ENCODE results near the gene RAD51. TPM values are rescaled to one million over a fixed set of nuclear protein-coding genes. Genes with fewer than 3 reads are reported as not detected.

RAD51 gene
- total and polyA plus RNA-seq, 9 of the 15 experiments (the other 6 are each of a cell fraction or from before 2014, with no cell fraction given) = 16.0 to 63.8 (median 34.6) TPM

DNA sequence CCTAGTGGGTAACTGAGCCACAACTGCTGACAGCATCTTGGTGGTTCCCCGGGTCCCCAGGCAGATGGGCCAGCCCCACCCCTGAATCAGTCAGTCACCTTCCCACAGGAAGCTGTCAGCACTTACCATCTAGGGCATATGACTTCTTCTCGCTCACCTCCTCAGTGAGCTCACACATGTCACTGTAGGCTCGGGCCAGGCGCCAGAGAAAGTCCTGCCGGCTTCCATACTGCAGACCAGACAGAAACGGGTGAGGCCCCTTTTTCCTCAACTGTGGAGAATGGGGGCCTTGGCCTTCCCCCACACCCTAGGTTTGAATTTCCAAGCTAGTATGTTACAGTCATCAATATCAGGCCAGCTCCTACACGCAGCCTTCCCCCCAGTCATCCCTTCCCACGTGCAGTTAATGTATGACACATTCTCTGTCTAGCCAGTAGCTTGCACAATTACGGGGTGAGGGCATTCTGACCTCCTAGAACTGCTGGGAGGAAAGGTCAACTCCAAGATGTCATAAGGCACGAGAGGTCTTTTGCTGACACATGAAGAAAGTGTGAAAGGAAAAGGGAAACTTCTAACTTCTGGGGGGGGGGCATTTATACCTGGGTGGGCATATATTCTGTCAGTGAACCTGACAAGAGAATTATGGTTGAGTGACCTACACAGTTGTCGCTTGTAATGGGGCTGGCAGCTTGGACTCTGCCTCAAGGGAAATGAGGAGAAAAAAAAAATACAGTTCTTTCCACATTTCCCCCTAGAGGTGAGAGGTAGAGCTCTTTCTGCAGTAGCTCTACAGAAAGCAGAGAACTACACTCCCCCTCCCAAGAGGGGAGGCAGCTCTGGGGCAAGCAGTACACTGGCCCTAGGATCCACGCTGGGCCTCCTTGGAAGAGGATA lies 49.2 kb downstream of the RAD51 start (continued):
- TF ChIP-seq, protein P1, sequence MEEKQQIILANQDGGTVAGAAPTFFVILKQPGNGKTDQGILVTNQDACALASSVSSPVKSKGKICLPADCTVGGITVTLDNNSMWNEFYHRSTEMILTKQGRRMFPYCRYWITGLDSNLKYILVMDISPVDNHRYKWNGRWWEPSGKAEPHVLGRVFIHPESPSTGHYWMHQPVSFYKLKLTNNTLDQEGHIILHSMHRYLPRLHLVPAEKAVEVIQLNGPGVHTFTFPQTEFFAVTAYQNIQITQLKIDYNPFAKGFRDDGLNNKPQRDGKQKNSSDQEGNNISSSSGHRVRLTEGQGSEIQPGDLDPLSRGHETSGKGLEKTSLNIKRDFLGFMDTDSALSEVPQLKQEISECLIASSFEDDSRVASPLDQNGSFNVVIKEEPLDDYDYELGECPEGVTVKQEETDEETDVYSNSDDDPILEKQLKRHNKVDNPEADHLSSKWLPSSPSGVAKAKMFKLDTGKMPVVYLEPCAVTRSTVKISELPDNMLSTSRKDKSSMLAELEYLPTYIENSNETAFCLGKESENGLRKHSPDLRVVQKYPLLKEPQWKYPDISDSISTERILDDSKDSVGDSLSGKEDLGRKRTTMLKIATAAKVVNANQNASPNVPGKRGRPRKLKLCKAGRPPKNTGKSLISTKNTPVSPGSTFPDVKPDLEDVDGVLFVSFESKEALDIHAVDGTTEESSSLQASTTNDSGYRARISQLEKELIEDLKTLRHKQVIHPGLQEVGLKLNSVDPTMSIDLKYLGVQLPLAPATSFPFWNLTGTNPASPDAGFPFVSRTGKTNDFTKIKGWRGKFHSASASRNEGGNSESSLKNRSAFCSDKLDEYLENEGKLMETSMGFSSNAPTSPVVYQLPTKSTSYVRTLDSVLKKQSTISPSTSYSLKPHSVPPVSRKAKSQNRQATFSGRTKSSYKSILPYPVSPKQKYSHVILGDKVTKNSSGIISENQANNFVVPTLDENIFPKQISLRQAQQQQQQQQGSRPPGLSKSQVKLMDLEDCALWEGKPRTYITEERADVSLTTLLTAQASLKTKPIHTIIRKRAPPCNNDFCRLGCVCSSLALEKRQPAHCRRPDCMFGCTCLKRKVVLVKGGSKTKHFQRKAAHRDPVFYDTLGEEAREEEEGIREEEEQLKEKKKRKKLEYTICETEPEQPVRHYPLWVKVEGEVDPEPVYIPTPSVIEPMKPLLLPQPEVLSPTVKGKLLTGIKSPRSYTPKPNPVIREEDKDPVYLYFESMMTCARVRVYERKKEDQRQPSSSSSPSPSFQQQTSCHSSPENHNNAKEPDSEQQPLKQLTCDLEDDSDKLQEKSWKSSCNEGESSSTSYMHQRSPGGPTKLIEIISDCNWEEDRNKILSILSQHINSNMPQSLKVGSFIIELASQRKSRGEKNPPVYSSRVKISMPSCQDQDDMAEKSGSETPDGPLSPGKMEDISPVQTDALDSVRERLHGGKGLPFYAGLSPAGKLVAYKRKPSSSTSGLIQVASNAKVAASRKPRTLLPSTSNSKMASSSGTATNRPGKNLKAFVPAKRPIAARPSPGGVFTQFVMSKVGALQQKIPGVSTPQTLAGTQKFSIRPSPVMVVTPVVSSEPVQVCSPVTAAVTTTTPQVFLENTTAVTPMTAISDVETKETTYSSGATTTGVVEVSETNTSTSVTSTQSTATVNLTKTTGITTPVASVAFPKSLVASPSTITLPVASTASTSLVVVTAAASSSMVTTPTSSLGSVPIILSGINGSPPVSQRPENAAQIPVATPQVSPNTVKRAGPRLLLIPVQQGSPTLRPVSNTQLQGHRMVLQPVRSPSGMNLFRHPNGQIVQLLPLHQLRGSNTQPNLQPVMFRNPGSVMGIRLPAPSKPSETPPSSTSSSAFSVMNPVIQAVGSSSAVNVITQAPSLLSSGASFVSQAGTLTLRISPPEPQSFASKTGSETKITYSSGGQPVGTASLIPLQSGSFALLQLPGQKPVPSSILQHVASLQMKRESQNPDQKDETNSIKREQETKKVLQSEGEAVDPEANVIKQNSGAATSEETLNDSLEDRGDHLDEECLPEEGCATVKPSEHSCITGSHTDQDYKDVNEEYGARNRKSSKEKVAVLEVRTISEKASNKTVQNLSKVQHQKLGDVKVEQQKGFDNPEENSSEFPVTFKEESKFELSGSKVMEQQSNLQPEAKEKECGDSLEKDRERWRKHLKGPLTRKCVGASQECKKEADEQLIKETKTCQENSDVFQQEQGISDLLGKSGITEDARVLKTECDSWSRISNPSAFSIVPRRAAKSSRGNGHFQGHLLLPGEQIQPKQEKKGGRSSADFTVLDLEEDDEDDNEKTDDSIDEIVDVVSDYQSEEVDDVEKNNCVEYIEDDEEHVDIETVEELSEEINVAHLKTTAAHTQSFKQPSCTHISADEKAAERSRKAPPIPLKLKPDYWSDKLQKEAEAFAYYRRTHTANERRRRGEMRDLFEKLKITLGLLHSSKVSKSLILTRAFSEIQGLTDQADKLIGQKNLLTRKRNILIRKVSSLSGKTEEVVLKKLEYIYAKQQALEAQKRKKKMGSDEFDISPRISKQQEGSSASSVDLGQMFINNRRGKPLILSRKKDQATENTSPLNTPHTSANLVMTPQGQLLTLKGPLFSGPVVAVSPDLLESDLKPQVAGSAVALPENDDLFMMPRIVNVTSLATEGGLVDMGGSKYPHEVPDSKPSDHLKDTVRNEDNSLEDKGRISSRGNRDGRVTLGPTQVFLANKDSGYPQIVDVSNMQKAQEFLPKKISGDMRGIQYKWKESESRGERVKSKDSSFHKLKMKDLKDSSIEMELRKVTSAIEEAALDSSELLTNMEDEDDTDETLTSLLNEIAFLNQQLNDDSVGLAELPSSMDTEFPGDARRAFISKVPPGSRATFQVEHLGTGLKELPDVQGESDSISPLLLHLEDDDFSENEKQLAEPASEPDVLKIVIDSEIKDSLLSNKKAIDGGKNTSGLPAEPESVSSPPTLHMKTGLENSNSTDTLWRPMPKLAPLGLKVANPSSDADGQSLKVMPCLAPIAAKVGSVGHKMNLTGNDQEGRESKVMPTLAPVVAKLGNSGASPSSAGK (IDR thresholded peaks at IDR 0.05) = peak; percentile 45; the same call in 1 of the 2 replicates
- TF ChIP-seq EWSR1 (IDR thresholded peaks at IDR 0.05; ENCODE audit: borderline replicate concordance, low read depth, partially characterized antibody) (no peak), DMBX1 (CRISPR knock-in tag; IDR thresholded peaks at IDR 0.05; ENCODE audit: borderline replicate concordance) (no peak), HEY1 (CRISPR knock-in tag; IDR thresholded peaks at IDR 0.05; ENCODE audit: borderline replicate concordance) (no peak), MTA2 (IDR thresholded peaks at IDR 0.05; ENCODE audit: low read depth) (no peak), ZNF184 (CRISPR knock-in tag; IDR thresholded peaks at IDR 0.05) (no peak), MTA1 (IDR thresholded peaks at IDR 0.05; ENCODE audit: borderline replicate concordance) (no peak), NEUROD1 (IDR thresholded peaks at IDR 0.05; ENCODE audit: borderline replicate concordance, low read depth, low read length, partially characterized antibody) (no peak)
- TF ChIP-seq, protein P2, sequence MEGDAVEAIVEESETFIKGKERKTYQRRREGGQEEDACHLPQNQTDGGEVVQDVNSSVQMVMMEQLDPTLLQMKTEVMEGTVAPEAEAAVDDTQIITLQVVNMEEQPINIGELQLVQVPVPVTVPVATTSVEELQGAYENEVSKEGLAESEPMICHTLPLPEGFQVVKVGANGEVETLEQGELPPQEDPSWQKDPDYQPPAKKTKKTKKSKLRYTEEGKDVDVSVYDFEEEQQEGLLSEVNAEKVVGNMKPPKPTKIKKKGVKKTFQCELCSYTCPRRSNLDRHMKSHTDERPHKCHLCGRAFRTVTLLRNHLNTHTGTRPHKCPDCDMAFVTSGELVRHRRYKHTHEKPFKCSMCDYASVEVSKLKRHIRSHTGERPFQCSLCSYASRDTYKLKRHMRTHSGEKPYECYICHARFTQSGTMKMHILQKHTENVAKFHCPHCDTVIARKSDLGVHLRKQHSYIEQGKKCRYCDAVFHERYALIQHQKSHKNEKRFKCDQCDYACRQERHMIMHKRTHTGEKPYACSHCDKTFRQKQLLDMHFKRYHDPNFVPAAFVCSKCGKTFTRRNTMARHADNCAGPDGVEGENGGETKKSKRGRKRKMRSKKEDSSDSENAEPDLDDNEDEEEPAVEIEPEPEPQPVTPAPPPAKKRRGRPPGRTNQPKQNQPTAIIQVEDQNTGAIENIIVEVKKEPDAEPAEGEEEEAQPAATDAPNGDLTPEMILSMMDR (IDR thresholded peaks at IDR 0.05 in 2 of 3, conservative IDR thresholded peaks at IDR 0.05 in 1 of 3; ENCODE audit: insufficient read depth in 2 of 3, low read depth in 1 of 3, low read length in 3 of 3) = peak; percentile 15 to 22 (median 20); a peak in 2 of 6 replicates
- TF ChIP-seq, protein P3, sequence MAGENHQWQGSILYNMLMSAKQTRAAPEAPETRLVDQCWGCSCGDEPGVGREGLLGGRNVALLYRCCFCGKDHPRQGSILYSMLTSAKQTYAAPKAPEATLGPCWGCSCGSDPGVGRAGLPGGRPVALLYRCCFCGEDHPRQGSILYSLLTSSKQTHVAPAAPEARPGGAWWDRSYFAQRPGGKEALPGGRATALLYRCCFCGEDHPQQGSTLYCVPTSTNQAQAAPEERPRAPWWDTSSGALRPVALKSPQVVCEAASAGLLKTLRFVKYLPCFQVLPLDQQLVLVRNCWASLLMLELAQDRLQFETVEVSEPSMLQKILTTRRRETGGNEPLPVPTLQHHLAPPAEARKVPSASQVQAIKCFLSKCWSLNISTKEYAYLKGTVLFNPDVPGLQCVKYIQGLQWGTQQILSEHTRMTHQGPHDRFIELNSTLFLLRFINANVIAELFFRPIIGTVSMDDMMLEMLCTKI (IDR thresholded peaks at IDR 0.05; ENCODE audit: partially characterized antibody) = no peak
